H1 (cell line): ENCODE measurements around the gene RPL37. TPM values are rescaled to one million over a fixed set of nuclear protein-coding genes. Genes with fewer than 3 reads are reported as not detected.

Experiments used
- CTCF ChIA-PET: fragments of 300-600 bp; sonication (Branson Sonifier 250); formaldehyde crosslinking; loops from one replicate; lab custom pipeline; 2021; ENCODE audit not compliant: partially characterized antibody; lab: Charles Lee
- POLR2A ChIA-PET: fragments of 300-600 bp; sonication (Branson Sonifier 250); formaldehyde crosslinking; loops from one replicate; lab custom pipeline; 2021; ENCODE audit warnings: inconsistent platforms; ENCODE audit not compliant: partially characterized antibody; lab: Charles Lee
- DNase-seq, 2 experiments: peaks; one replicate each; pipeline versions ENCODE4 v3.0.0 to v3.0.0-alpha.2; 2010 to 2022; ENCODE audit warnings: low spot score in 2 of 2, low read depth in 1 of 2, mixed read lengths in 1 of 2
- FAIRE-seq: peaks from 2 replicates; lab custom pipeline; 2011; peaks lifted over from hg19 to GRCh38; lab: Jason Lieb, UNC
- H2AFZ ChIP-seq: 2 replicates; pipeline ENCODE4 v1.8.1; 2012; ENCODE audit warnings: low read length, inconsistent platforms
- H2AK5ac ChIP-seq: 2 replicates; pipeline ENCODE4 v1.6.1; 2013; ENCODE audit warnings: low read depth, low read length
- H2BK120ac ChIP-seq: replicated peaks from 2 replicates; pipeline ENCODE3; 2013; ENCODE audit warnings: low read depth, low read length, inconsistent platforms
- H2BK12ac ChIP-seq: 2 replicates; pipeline ENCODE4 v1.6.1; 2013; ENCODE audit warnings: low read depth, low read length
- H2BK15ac ChIP-seq: 2 replicates; pipeline ENCODE4 v1.6.1; 2013; ENCODE audit warnings: low read length
- H2BK20ac ChIP-seq: 2 replicates; pipeline ENCODE4 v1.6.1; 2013; ENCODE audit warnings: low read length
- H2BK5ac ChIP-seq: 2 replicates; pipeline ENCODE4 v1.6.1; 2013; ENCODE audit warnings: low read depth, low read length
- H3K14ac ChIP-seq: 2 replicates; pipeline ENCODE4 v1.6.1; 2013; ENCODE audit warnings: inconsistent platforms; ENCODE audit not compliant: insufficient read length
- H3K18ac ChIP-seq: 2 replicates; pipeline ENCODE4 v1.6.1; 2013; ENCODE audit warnings: low read length; ENCODE audit errors: extremely low read depth
- H3K23ac ChIP-seq: 2 replicates; pipeline ENCODE4 v1.6.1; 2013; ENCODE audit warnings: inconsistent platforms; ENCODE audit not compliant: insufficient read length
- H3K23me2 ChIP-seq: 2 replicates; pipeline ENCODE4 v1.6.1; 2013; ENCODE audit warnings: low read depth, low read length
- H3K27ac ChIP-seq: 2 replicates; pipeline ENCODE4 v1.6.1; 2011; ENCODE audit warnings: low read depth, low read length, inconsistent platforms
- H3K27me3 ChIP-seq, 4 experiments: replicated peaks in 1 of 4; 1 replicate in 1 of 4; 2 replicates in 3 of 4; pipeline versions ENCODE4 v1.6.1 to v1.8.1; 2011 to 2013; ENCODE audit warnings: low read length in 3 of 4, mild to moderate bottlenecking in 3 of 4, inconsistent platforms in 2 of 4, mixed read lengths in 2 of 4, moderate library complexity in 1 of 4; ENCODE audit not compliant: control insufficient read depth in 3 of 4, insufficient read depth in 3 of 4; ENCODE audit errors: extremely low read depth in 1 of 4
- H3K36me3 ChIP-seq, 4 experiments: 2 replicates each; pipeline versions ENCODE4 v1.6.1 to v1.8.1; 2011 to 2013; ENCODE audit warnings: mild to moderate bottlenecking in 4 of 4, low read length in 3 of 4, moderate library complexity in 2 of 4, control low read depth in 1 of 4, inconsistent platforms in 1 of 4; ENCODE audit not compliant: insufficient read depth in 4 of 4, control insufficient read depth in 2 of 4
- H3K4ac ChIP-seq: replicated peaks from 2 replicates; pipeline ENCODE3; 2013; ENCODE audit warnings: low read length, low read depth, mixed read lengths, inconsistent platforms; ENCODE audit not compliant: insufficient read length
- H3K4me1 ChIP-seq, 4 experiments: replicated peaks in 1 of 4; 1 replicate in 1 of 4; 2 replicates in 3 of 4; pipeline versions ENCODE4 v1.6.1 to v1.8.1; 2011 to 2013; ENCODE audit warnings: low read length in 3 of 4, inconsistent platforms in 2 of 4, mixed read lengths in 1 of 4; ENCODE audit not compliant: insufficient read depth in 4 of 4, control insufficient read depth in 3 of 4
- H3K4me2 ChIP-seq, 2 experiments: 2 replicates each; pipeline versions ENCODE4 v1.6.1 to v1.8.1; 2011 to 2013; ENCODE audit warnings: low read depth in 2 of 2, low read length in 2 of 2, control low read depth in 1 of 2, inconsistent platforms in 1 of 2, mild to moderate bottlenecking in 1 of 2; ENCODE audit not compliant: insufficient read depth in 1 of 2
- H3K4me3 ChIP-seq, 4 experiments: fragments of 200-600, 300-600 bp in 1 of 4; sonication (generic), shearing (Covaris generic), sonication (Bioruptor Twin) in 1 of 4; 2 replicates each; pipeline versions ENCODE4 v1.5.1 to v1.8.1; 2011 to 2016; ENCODE audit warnings: low read length in 4 of 4, low read depth in 3 of 4, control low read depth in 2 of 4, inconsistent platforms in 2 of 4, mild to moderate bottlenecking in 2 of 4, mixed read lengths in 1 of 4, moderate library complexity in 1 of 4; ENCODE audit not compliant: insufficient read depth in 2 of 4; ENCODE audit errors: extremely low read depth in 1 of 4
- H3K56ac ChIP-seq: replicated peaks from 2 replicates; pipeline ENCODE3; 2013; ENCODE audit warnings: low read depth, mild to moderate bottlenecking, mixed read lengths, low read length, inconsistent platforms; ENCODE audit not compliant: insufficient read length
- H3K79me1 ChIP-seq: 2 replicates; pipeline ENCODE4 v1.6.1; 2013; ENCODE audit warnings: low read depth, low read length, control low read depth
- H3K79me2 ChIP-seq, 2 experiments: 2 replicates each; pipeline versions ENCODE4 v1.6.1 to v1.8.1; 2012 to 2013; ENCODE audit warnings: low read length in 2 of 2, mild to moderate bottlenecking in 2 of 2, inconsistent platforms in 1 of 2; ENCODE audit not compliant: insufficient read depth in 2 of 2, control insufficient read depth in 1 of 2
- H3K9ac ChIP-seq, 4 experiments: replicated peaks in 1 of 4; 1 replicate in 1 of 4; 2 replicates in 3 of 4; pipeline versions ENCODE4 v1.6.1 to v1.8.1; 2011 to 2013; ENCODE audit warnings: low read depth in 3 of 4, low read length in 3 of 4, control low read depth in 2 of 4, mild to moderate bottlenecking in 2 of 4, moderate library complexity in 2 of 4, inconsistent platforms in 1 of 4; ENCODE audit errors: extremely low read depth in 1 of 4
- H3K9me3 ChIP-seq, 2 experiments: 2 replicates each; pipeline versions ENCODE4 v1.6.1 to v1.8.1; 2012 to 2013; ENCODE audit warnings: mild to moderate bottlenecking in 2 of 2, moderate library complexity in 2 of 2, control low read depth in 1 of 2, inconsistent platforms in 1 of 2, low read depth in 1 of 2, low read length in 1 of 2, mixed read lengths in 1 of 2; ENCODE audit not compliant: insufficient read depth in 2 of 2
- H4K20me1 ChIP-seq, 2 experiments: replicated peaks in 1 of 2; 2 replicates each; pipeline versions ENCODE3 to v1.8.1; 2011 to 2013; ENCODE audit warnings: inconsistent platforms in 2 of 2, low read length in 2 of 2, mild to moderate bottlenecking in 1 of 2; ENCODE audit not compliant: insufficient read depth in 2 of 2, control insufficient read depth in 1 of 2
- H4K5ac ChIP-seq: 2 replicates; pipeline ENCODE4 v1.6.1; 2013; ENCODE audit warnings: low read length, low read depth, mixed read lengths, inconsistent platforms; ENCODE audit not compliant: insufficient read length
- H4K8ac ChIP-seq: 2 replicates; pipeline ENCODE4 v1.8.0; 2013; ENCODE audit warnings: mild to moderate bottlenecking, moderate library complexity, low read length, inconsistent platforms; ENCODE audit not compliant: insufficient read depth; ENCODE audit errors: extremely low read depth
- H4K91ac ChIP-seq: replicated peaks from 2 replicates; pipeline ENCODE3; 2013; ENCODE audit warnings: low read length, mixed read lengths, inconsistent platforms; ENCODE audit not compliant: insufficient read length
- TAF7 ChIP-seq: optimal IDR thresholded peaks from 2 replicates; pipeline ENCODE3; 2011; ENCODE audit warnings: low read depth, mild to moderate bottlenecking, inconsistent platforms, low read length, moderate library complexity, borderline replicate concordance
- WGBS, 2 experiments: shearing (Covaris generic) in 1 of 2; methylation state at CpG; one replicate each; pipeline versions ENCODE4 v1.1.6 to v1.1.7; 2013 to 2015; ENCODE audit warnings: low lambda C conversion rate in 2 of 2, mixed read lengths in 2 of 2, inconsistent platforms in 1 of 2, low coverage in 1 of 2, missing lambda C conversion rate in 1 of 2; ENCODE audit not compliant: insufficient replicate concordance in 2 of 2, insufficient coverage in 1 of 2, insufficient read length in 1 of 2; ENCODE audit errors: extremely low coverage in 1 of 2, missing lambda C conversion rate in 1 of 2; 5-methylcytosine and 5-hydroxymethylcytosine counted together
- polyA plus RNA-seq, 7 experiments: library from polyadenylated mRNA; depleted of rRNA in 3 of 7; stranded (reverse) in 5 of 7; unstranded in 2 of 7; fragments of >200 nt in 5 of 7; fragments of 200-250 nt in 2 of 7; gene quantifications; 1 replicate in 5 of 7; 2 replicates in 1 of 7; 4 replicates in 1 of 7; pipeline versions ENCODE4 v1.2.1 to v1.2.3, GENCODE V29; 2011 to 2013; ENCODE audit warnings: missing spikeins in 2 of 7, mixed read lengths in 2 of 7
- total RNA-seq: library from RNA; stranded (reverse); fragmentation: NEBNext Ultra II Directional; extraction: Animal tissue kit (Norgen Biotek cat#: 25700); gene quantifications from 2 replicates; pipeline ENCODE4 v1.2.1, GENCODE V29; 2021

Gene RPL37
- total and polyA plus RNA-seq, 2 of the 8 experiments (the other 6 are each of a cell fraction or from before 2014, with no cell fraction given): 467 to 1,534 TPM

DNA sequence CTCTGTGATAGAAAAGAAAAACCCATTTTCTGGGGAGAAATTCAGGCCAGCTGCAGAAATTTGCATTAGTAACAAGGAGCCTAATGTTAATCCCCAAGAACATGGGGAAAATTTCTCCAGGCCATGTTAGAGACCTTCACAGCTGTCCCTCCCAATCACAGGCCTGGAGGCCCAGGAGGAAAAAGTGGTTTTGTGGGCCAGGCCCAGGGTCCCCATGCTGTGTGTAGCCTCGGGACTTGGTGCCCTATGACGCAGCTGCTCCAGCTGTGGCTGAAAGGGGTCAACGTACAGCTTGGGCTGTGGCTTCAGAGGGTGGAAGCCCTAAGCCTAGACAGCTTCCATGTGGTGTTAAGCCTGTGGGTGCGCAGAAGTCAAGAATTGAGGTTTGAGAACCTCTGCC lies 47.3 kb upstream of the RPL37 start:
- H3K36me3 ChIP-seq: no peaks in the 10 kb centered on the region
- CTCF ChIA-PET: interaction anchor here (1.4 kb wide), 1 partner anchor 11 kb away, joined by 7 read pairs; no protein-coding TSS in a partner anchor
- no peak for TF ChIP-seq TAF7

More for the DNA sequence above, 47.3 kb upstream of the RPL37 start:
- H2BK12ac ChIP-seq: no peak overlapping the region
- no peak overlapping the region for H2AFZ ChIP-seq
- H3K27me3 ChIP-seq: no peaks in the 10 kb centered on the region
- no peak overlapping the region for H3K23ac ChIP-seq
- no peaks in the 10 kb centered on the region for H3K79me1 ChIP-seq
- peaks cover 9 to 14% of the 10 kb centered on the region in 2 experiments; a peak in 2 of 4 replicates for H3K9me3 ChIP-seq
- DNase-seq (no peak), FAIRE-seq (no peak)
- H3K56ac ChIP-seq: no peak overlapping the region
- no peak overlapping the region for H2AK5ac ChIP-seq
- 91% methylated on average over 4 of the region's 4 CpGs; no CpG with 5 or more reads in 1 of the 2 experiments for WGBS, 2 experiments
- no peak overlapping the region for H4K5ac ChIP-seq
- POLR2A ChIA-PET: interaction anchor here (0.7 kb wide), 1 partner anchor 47 kb away, joined by 3 read pairs; the partner anchor contains the start of gene RPL37
- H4K20me1 ChIP-seq: no peaks in the 10 kb centered on the region
- H3K4me1 ChIP-seq: no peaks in the 10 kb centered on the region
- no peaks in the 10 kb centered on the region for H3K23me2 ChIP-seq
- no peak overlapping the region for H2BK120ac ChIP-seq
- no peak overlapping the region for H3K9ac ChIP-seq
- no peak overlapping the region for H3K14ac ChIP-seq
- H3K27ac ChIP-seq: no peak overlapping the region
- no peak overlapping the region for H2BK15ac ChIP-seq
- no peak overlapping the region for H3K18ac ChIP-seq
- H2BK20ac ChIP-seq: no peak overlapping the region
- no peak overlapping the region for H3K4me3 ChIP-seq
- no peaks in the 10 kb centered on the region for H3K79me2 ChIP-seq
- H4K8ac ChIP-seq: no peak overlapping the region
- H4K91ac ChIP-seq: no peak overlapping the region
- H3K4ac ChIP-seq: no peak overlapping the region
- H2BK5ac ChIP-seq: no peak overlapping the region
- H3K4me2 ChIP-seq: no peak overlapping the region
